CD4-positive, alpha-beta T cell (primary cell): ENCODE results near the gene EGFLAM. TPM values are rescaled to one million over a fixed set of nuclear protein-coding genes. Genes with fewer than 3 reads are reported as not detected.

Source experiments
- ATAC-seq: fragments of 200-7000 bp; cut with Tn5 transposase; one replicate; pipeline ENCODE4 v1.10.0; 2022; ENCODE audit warnings: mild to moderate bottlenecking; ENCODE audit not compliant: poor library complexity
- CTCF ChIA-PET: fragments of 350-600 bp; sonication (Branson Sonifier 250); formaldehyde crosslinking; loops from one replicate; lab custom pipeline; 2021; ENCODE audit warnings: antibody characterized with exemption, inconsistent platforms; lab: Charles Lee
- POLR2A ChIA-PET: fragments of 350-600 bp; sonication (Branson Sonifier 250); formaldehyde crosslinking; loops from one replicate; lab custom pipeline; 2021; ENCODE audit warnings: antibody characterized with exemption, inconsistent platforms; lab: Charles Lee
- DNase-seq, 14 experiments: peaks; one replicate each; pipeline ENCODE4 v3.0.0-alpha.2; 2013 to 2020; ENCODE audit warnings: mixed read lengths in 2 of 14
- H3K27ac ChIP-seq, 2 donors: one replicate each; pipeline versions ENCODE4 v1.5.1 to v1.7.0; 2013; ENCODE audit warnings: low read length in 2 of 2, low read depth in 1 of 2, mild to moderate bottlenecking in 1 of 2
- H3K27me3 ChIP-seq, 2 experiments: 1 replicate in 1 of 2; 2 replicates in 1 of 2; pipeline versions ENCODE4 v1.6.1 to v1.7.0; 2013; ENCODE audit warnings: low read length in 2 of 2, control low read depth in 1 of 2, mild to moderate bottlenecking in 1 of 2, moderate library complexity in 1 of 2; ENCODE audit not compliant: insufficient read depth in 2 of 2, control insufficient read depth in 1 of 2
- H3K36me3 ChIP-seq: one replicate; pipeline ENCODE4 v1.6.1; 2013; ENCODE audit warnings: low read length, control low read depth; ENCODE audit not compliant: insufficient read depth
- H3K4me1 ChIP-seq: one replicate; pipeline ENCODE4 v1.6.1; 2013; ENCODE audit warnings: low read length, control low read depth; ENCODE audit not compliant: insufficient read depth
- H3K4me3 ChIP-seq: one replicate; pipeline ENCODE4 v1.5.1; 2013; ENCODE audit warnings: mild to moderate bottlenecking, low read length, moderate library complexity
- H3K9me3 ChIP-seq, 2 experiments: 1 replicate in 1 of 2; 2 replicates in 1 of 2; pipeline versions ENCODE4 v1.6.1 to v1.7.0; 2013; ENCODE audit warnings: low read length in 2 of 2, mild to moderate bottlenecking in 2 of 2, control low read depth in 1 of 2, moderate library complexity in 1 of 2; ENCODE audit not compliant: control insufficient read depth in 1 of 2, insufficient read depth in 1 of 2
- H3K27ac Mint-ChIP-seq: one replicate; pipeline ENCODE4 v1.8.0; 2020; ENCODE audit warnings: mixed read lengths
- H3K27me3 Mint-ChIP-seq: one replicate; pipeline ENCODE4 v1.8.0; 2021; ENCODE audit warnings: mixed read lengths
- H3K36me3 Mint-ChIP-seq: one replicate; pipeline ENCODE4 v1.8.0; 2021; ENCODE audit warnings: low read depth, mixed read lengths
- H3K4me1 Mint-ChIP-seq: one replicate; pipeline ENCODE4 v1.8.0; 2021; ENCODE audit warnings: low read depth, mixed read lengths
- H3K4me3 Mint-ChIP-seq: one replicate; pipeline ENCODE4 v1.8.0; 2020; ENCODE audit warnings: mild to moderate bottlenecking, mixed read lengths
- H3K9me3 Mint-ChIP-seq: one replicate; pipeline ENCODE4 v1.8.0; 2020; ENCODE audit warnings: mixed read lengths
- CTCF ChIP-seq: fragments of 200-600 bp; IDR thresholded peaks from one replicate; pipeline ENCODE4 v1.8.0; 2022; ENCODE audit warnings: antibody characterized with exemption, mild to moderate bottlenecking
- intact Hi-C, 2 experiments: fragments of 100-400 bp; cut with DNase I in 1 of 2; cut with micrococcal nuclease in 1 of 2; formaldehyde crosslinking; loops; one replicate each; pipeline versions ENCODE4 v1.15.1 to v1.9.0; 2023 to 2025; cut with DNase I, micrococcal nuclease
- total RNA-seq, 174 experiments: library from RNA in 2 of 174; stranded (reverse) in 2 of 174; gene quantifications; one replicate each; pipeline ENCODE4 v1.2.3 and lab custom pipeline; 2021 to 2026

The EGFLAM gene
- total RNA-seq, 2 experiments from 2014 or later: not detected

- CTCF ChIA-PET: no interaction called here
- H3K4me1 ChIP-seq: no peaks in the 10 kb centered on the region
- ATAC-seq: no peak
These were observed 220.5 kb downstream of the EGFLAM start for GRCh38 chr5:38478878-38479277.

GRCh38 chr5:38479315-38479904 is 221.1 kb downstream of the EGFLAM start:
- ChIA-PET POLR2A (no interaction called here), CTCF (no interaction called here)
- H3K27ac ChIP-seq: no peak overlapping the region
- H3K4me3 ChIP-seq: no peak overlapping the region
- Mint-ChIP-seq H3K4me3 (no peak overlapping the region), H3K4me1 (no peaks in the 10 kb centered on the region), H3K27ac (no peak overlapping the region), H3K9me3 (no peaks in the 10 kb centered on the region), H3K36me3 (no peaks in the 10 kb centered on the region), H3K27me3 (peaks cover 58% of the 10 kb centered on the region)
- peaks cover 3 to 23% of the 10 kb centered on the region in 2 experiments for H3K27me3 ChIP-seq
- H3K36me3 ChIP-seq: no peaks in the 10 kb centered on the region
- H3K9me3 ChIP-seq: no peaks in the 10 kb centered on the region
- no peak for TF ChIP-seq CTCF
- no peak for ATAC-seq
- intact Hi-C loops: no loop called here
- H3K4me1 ChIP-seq: no peaks in the 10 kb centered on the region
- DNase-seq: no peak

More at GRCh38 chr5:38478878-38479277, 220.5 kb downstream of the EGFLAM start:
- no peaks in the 10 kb centered on the region for H3K9me3 ChIP-seq
- no peaks in the 10 kb centered on the region for H3K36me3 Mint-ChIP-seq
- no peaks in the 10 kb centered on the region for H3K4me1 Mint-ChIP-seq
- no peak overlapping the region for H3K27ac ChIP-seq
- DNase-seq: no peak
- no peak overlapping the region for H3K4me3 Mint-ChIP-seq
- no peaks in the 10 kb centered on the region for H3K9me3 Mint-ChIP-seq
- no peak overlapping the region for H3K4me3 ChIP-seq
- no peaks in the 10 kb centered on the region for H3K36me3 ChIP-seq
- intact Hi-C loops: no loop called here
- TF ChIP-seq CTCF: no peak
- H3K27me3 Mint-ChIP-seq: peaks cover 59% of the 10 kb centered on the region
- POLR2A ChIA-PET: no interaction called here
- peaks cover 3 to 20% of the 10 kb centered on the region in 2 experiments for H3K27me3 ChIP-seq
- no peak overlapping the region for H3K27ac Mint-ChIP-seq

DNA sequence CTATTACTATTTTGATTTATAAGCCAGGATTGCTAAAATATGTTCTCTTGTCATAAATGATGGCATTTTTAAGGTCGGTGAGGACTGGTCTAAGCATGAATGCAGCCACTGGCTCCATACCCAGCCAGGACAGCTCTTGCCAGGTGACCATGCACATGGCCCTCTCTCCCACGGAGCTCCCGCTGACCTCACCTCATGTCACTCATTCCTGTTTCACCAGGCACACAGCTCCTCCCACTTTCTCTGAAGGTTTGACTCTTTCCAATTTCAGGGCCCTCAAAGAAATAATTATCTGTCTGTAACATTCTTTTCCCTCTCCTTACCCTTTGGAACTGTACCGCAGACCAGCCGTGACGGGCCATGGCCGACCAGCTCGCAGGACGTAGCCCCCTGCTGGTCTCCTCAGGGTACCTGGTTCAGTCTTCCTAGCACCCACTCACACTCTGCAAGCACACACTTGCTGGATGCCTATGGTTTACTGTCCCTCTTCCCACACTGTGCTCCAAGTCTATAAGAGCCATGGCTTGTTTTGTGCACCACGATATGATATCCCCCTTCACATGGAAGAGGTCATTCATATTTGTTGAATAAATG is 225.5 kb downstream of the EGFLAM start:
- H3K4me3 Mint-ChIP-seq: no peak overlapping the region
- ATAC-seq: no peak
- peaks cover 54% of the 10 kb centered on the region for H3K27me3 Mint-ChIP-seq
- Histone ChIP-seq H3K36me3 (no peaks in the 10 kb centered on the region), H3K4me1 (no peaks in the 10 kb centered on the region), H3K27me3 (peaks cover 11 to 13% of the 10 kb centered on the region in 2 experiments), H3K4me3 (no peak overlapping the region), H3K27ac (no peak overlapping the region), H3K9me3 (no peaks in the 10 kb centered on the region)
- intact Hi-C loops: no loop called here
- DNase-seq: no peak
- H3K4me1 Mint-ChIP-seq: no peaks in the 10 kb centered on the region
- no peaks in the 10 kb centered on the region for H3K9me3 Mint-ChIP-seq
- CTCF ChIA-PET: interaction anchor here (1.2 kb wide), 1 partner anchor 42 kb away, joined by 3 read pairs; no protein-coding TSS in a partner anchor
- H3K27ac Mint-ChIP-seq: no peak overlapping the region
- POLR2A ChIA-PET: no interaction called here
- no peaks in the 10 kb centered on the region for H3K36me3 Mint-ChIP-seq
- TF ChIP-seq CTCF: no peak
